Esophagus muscularis mucosa (tissue), 4 donors: ENCODE data around the gene PRMT3. TPM values are rescaled to one million over a fixed set of nuclear protein-coding genes. Genes with fewer than 3 reads are reported as not detected.

Experiments used
- DNase-seq: peaks from one replicate; pipeline ENCODE4 v3.0.0-alpha.2; 2017; ENCODE audit errors: extremely low spot score
- H3K27ac ChIP-seq, 4 donors: fragments of 200-600 bp; sonication (generic); replicated peaks in 1 of 4; 1 replicate in 3 of 4; 2 replicates in 1 of 4; pipeline ENCODE4 v1.5.1; 2016 to 2019; ENCODE audit warnings: mild to moderate bottlenecking in 1 of 4
- H3K27me3 ChIP-seq, 4 donors: fragments of 200-600 bp; sonication (generic); one replicate each; pipeline versions ENCODE4 v1.5.1 to v1.6.0; 2016 to 2019
- H3K36me3 ChIP-seq, 4 donors: fragments of 200-600 bp; sonication (generic); one replicate each; pipeline ENCODE4 v1.5.1; 2016 to 2019
- H3K4me1 ChIP-seq, 4 donors: fragments of 200-600 bp; sonication (generic); one replicate each; pipeline ENCODE4 v1.5.1; 2016 to 2019
- H3K4me3 ChIP-seq, 4 donors: fragments of 200-600 bp; sonication (generic); 1 replicate in 2 of 4; 2 replicates in 2 of 4; pipeline ENCODE4 v1.5.1; 2016 to 2019; ENCODE audit warnings: mild to moderate bottlenecking in 4 of 4, moderate library complexity in 1 of 4
- H3K9me3 ChIP-seq, 4 donors: fragments of 200-600 bp; sonication (generic); 1 replicate in 3 of 4; 2 replicates in 1 of 4; pipeline ENCODE4 v1.5.1; 2016 to 2019
- EP300 ChIP-seq: sonication (generic); formaldehyde crosslinking; IDR thresholded peaks from one replicate; pipeline ENCODE4 v1.6.1; 2017; ENCODE audit warnings: antibody characterized with exemption
- POLR2A ChIP-seq: fragments of 450-650 bp; IDR thresholded peaks from one replicate; pipeline ENCODE4 v1.6.1; 2017; ENCODE audit warnings: antibody characterized with exemption, moderate library complexity, mild to moderate bottlenecking, low read depth
- POLR2AphosphoS5 ChIP-seq, 2 donors: sonication (generic); formaldehyde crosslinking; IDR thresholded peaks; one replicate each; pipeline ENCODE4 v1.6.1; 2017; ENCODE audit warnings: antibody characterized with exemption in 2 of 2
- WGBS: methylation state at CpG from one replicate; pipeline ENCODE4 v1.1.5; 2018; 5-methylcytosine and 5-hydroxymethylcytosine counted together
- intact Hi-C: fragments of 100-400 bp; cut with DNase I; formaldehyde crosslinking; loops from one replicate; pipeline ENCODE4 v1.15.1; 2023
- total RNA-seq, 4 donors: library from RNA; depleted of rRNA; stranded (reverse); fragments of >200 nt; gene quantifications; one replicate each; pipeline versions ENCODE4 v1.1.0 to v1.2.1, GENCODE V29; 2016
- TF ChIP-seq, protein P1 (sequence below), 3 experiments: fragments of 200-600 bp in 2 of 3; fragments of 450-650 bp in 1 of 3; sonication (generic) in 2 of 3; IDR thresholded peaks; one replicate each; pipeline ENCODE4 v1.5.1; 2017 to 2019; ENCODE audit warnings: antibody characterized with exemption in 3 of 3, mild to moderate bottlenecking in 2 of 3, moderate library complexity in 1 of 3

PRMT3 gene
- total RNA-seq, 4 donors from 2014 or later: 11.3 to 19.9 (median 16.1) TPM

DNA sequence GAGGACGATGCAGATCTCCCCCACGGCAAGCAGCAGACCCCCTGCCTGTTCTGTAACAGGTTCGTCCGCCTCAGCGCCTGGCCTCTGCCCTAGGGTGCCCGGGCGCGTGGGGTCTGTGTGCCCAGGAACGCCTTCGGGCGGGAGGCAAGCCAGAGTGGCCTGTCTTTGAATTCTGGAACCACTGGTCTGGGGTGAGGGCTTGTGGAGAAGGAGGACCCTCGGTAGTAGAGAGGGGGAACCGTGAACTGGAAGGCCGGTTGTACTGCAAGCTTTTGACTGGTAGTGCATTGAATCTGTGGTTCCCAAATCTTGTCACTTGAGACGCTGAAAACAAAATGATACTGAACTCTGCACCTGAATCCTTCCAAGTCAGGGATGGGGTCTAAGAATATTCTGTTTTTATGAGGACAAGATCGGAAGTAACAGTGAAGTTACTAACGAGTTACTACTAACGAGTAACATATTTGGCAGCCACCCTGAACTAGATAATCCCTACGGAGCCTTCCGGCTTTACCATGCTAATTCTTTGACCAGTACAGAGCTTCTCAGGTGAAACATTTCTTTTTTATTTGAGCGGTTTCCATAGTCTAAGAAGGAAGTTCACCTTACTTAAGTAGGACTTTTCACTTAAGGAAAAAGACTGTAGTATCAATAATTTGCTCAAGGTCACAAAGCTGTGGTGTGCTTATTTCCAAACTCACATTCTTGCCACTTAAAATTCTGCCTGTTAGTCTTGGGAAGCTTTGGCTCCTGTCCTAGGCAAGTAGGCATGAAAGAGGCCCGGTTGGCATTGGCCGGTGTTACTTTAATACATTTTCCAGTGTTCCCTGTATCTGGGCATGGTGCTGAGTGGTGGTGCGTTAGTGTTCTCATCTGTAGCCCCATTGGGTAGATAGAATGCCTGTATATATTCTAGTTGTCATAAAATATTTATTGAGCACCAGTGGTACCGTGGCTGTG, 860 bp downstream of the PRMT3 start:
- 15% methylated on average over 20 of the region's 25 CpGs for WGBS
- Histone ChIP-seq H3K4me3 (peak overlapping the region; percentile 89 to 99 (median 96)), H3K27me3 (peaks cover 0 to 4% (median 0%) of the 10 kb centered on the region in 4 donors), H3K27ac (peak overlapping the region; percentile 86 to 95 (median 93)), H3K9me3 (no peaks in the 10 kb centered on the region), H3K36me3 (peaks cover under 1 to 34% (median 21%) of the 10 kb centered on the region in 4 donors), H3K4me1 (peaks cover 15 to 27% (median 21%) of the 10 kb centered on the region in 4 donors)
- DNase-seq: no peak
- TF ChIP-seq POLR2A (no peak), POLR2AphosphoS5 (IDR thresholded peaks at IDR 0.05) (no peak), EP300 (no peak)
- TF ChIP-seq, protein P1, sequence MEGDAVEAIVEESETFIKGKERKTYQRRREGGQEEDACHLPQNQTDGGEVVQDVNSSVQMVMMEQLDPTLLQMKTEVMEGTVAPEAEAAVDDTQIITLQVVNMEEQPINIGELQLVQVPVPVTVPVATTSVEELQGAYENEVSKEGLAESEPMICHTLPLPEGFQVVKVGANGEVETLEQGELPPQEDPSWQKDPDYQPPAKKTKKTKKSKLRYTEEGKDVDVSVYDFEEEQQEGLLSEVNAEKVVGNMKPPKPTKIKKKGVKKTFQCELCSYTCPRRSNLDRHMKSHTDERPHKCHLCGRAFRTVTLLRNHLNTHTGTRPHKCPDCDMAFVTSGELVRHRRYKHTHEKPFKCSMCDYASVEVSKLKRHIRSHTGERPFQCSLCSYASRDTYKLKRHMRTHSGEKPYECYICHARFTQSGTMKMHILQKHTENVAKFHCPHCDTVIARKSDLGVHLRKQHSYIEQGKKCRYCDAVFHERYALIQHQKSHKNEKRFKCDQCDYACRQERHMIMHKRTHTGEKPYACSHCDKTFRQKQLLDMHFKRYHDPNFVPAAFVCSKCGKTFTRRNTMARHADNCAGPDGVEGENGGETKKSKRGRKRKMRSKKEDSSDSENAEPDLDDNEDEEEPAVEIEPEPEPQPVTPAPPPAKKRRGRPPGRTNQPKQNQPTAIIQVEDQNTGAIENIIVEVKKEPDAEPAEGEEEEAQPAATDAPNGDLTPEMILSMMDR (IDR thresholded peaks at IDR 0.05): no peak
- intact Hi-C loops: loop anchor here (2.0 to 10.0 kb wide), 2 partner anchors 26 to 216 kb away; partner anchors contain the start of gene HTATIP2

DNA sequence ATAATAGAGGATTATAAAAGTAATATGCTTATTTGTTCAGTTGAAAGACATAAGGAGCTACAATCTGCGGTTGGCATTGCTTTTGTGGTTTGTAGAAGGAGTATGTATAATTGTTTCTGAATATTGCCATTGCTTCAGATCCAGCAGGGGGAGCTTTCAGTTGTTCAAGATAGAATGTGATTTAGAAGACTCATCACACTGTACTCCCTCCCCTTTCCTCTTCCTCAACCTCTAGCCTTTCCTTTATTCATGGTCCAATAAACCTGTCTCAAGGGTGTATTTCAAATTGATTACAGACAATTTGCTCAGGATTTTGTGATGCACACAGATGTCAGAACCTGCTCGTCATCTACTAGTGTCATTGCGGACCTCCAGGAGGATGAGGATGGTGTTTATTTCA, 9.8 kb downstream of the PRMT3 start:
- Histone ChIP-seq H3K4me3 (no peak overlapping the region), H3K4me1 (no peaks in the 10 kb centered on the region), H3K9me3 (no peaks in the 10 kb centered on the region), H3K27me3 (no peaks in the 10 kb centered on the region), H3K36me3 (peaks cover 12 to 69% (median 41%) of the 10 kb centered on the region in 4 donors), H3K27ac (no peak overlapping the region)
- intact Hi-C loops: no loop called here
- WGBS: 81% methylated on average over 3 of the region's 3 CpGs
- TF ChIP-seq EP300 (no peak), POLR2A (no peak)
- TF ChIP-seq, protein P1 (IDR thresholded peaks at IDR 0.05): peak; percentile 20 to 53 (median 30)
- no peak for DNase-seq

DNA sequence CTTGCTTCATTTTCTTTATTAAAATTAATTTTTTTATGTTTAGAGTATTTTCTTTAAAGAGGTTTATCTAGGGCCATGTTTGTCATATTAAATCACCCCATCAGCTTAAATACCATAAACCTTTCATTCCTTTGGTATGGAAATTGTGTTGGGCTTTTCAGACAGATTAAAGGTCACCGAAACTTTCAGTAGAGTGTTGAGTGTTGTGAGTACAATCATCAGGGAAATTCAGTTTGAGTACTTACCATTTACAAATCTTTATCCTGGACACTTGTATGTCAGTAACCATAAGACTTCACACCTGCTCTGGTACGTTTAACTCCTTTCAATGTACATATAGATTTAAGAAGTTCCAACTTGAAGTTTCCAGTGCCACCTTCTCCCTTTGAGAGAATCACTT, 12.0 kb downstream of the PRMT3 start:
- peaks cover 16 to 68% (median 39%) of the 10 kb centered on the region in 4 donors for H3K36me3 ChIP-seq
- no peak for TF ChIP-seq POLR2AphosphoS5 (IDR thresholded peaks at IDR 0.05)
- TF ChIP-seq POLR2A: no peak
- TF ChIP-seq, protein P1 (IDR thresholded peaks at IDR 0.05): no peak
- TF ChIP-seq EP300: no peak

DNA sequence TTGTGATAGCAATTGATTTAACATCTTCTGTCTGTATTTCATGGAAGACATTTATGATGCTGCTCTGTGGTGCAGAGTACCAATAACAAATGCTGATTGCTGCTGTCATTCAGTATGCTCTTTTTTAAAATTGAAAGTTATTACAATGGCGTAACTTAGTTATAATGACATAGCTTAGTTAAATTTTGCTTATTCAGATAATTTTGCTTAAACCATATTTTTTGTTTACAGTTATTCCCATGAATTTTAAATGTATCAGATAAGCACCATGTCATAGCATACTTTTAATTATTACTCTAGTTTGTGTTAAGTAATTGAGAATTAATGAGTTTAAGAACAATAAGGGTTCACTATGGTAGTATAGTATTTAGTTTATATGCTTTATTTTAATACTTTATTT, 15.5 kb downstream of the PRMT3 start:
- no peaks in the 10 kb centered on the region for H3K9me3 ChIP-seq
- TF ChIP-seq EP300: no peak
- no peak for TF ChIP-seq POLR2A
- TF ChIP-seq, protein P1 (IDR thresholded peaks at IDR 0.05): no peak
- no peak for TF ChIP-seq POLR2AphosphoS5 (IDR thresholded peaks at IDR 0.05)
- no peak overlapping the region for H3K4me3 ChIP-seq
- 97% methylated on average over 1 of the region's 1 CpG for WGBS
- DNase-seq: no peak
- H3K27ac ChIP-seq: no peak overlapping the region
- H3K4me1 ChIP-seq: no peaks in the 10 kb centered on the region
- H3K27me3 ChIP-seq: no peaks in the 10 kb centered on the region
- H3K36me3 ChIP-seq: peaks cover 11 to 59% (median 38%) of the 10 kb centered on the region in 4 donors
- intact Hi-C loops: no loop called here

More for the DNA sequence above, 12.0 kb downstream of the PRMT3 start:
- 91% methylated on average over 2 of the region's 2 CpGs for WGBS
- H3K27ac ChIP-seq: no peak overlapping the region
- DNase-seq: no peak
- intact Hi-C loops: no loop called here
- no peaks in the 10 kb centered on the region for H3K27me3 ChIP-seq
- no peak overlapping the region for H3K4me3 ChIP-seq
- H3K9me3 ChIP-seq: no peaks in the 10 kb centered on the region
- H3K4me1 ChIP-seq: no peaks in the 10 kb centered on the region
